Ishikawa (cell line): ENCODE measurements around the gene KRTAP10-1.

ENCODE experiments used
- CEBPB ChIP-seq: IDR thresholded peaks from 2 replicates; pipeline ENCODE4 v1.6.1; 2012
- CREB1 ChIP-seq: IDR thresholded peaks from 2 replicates; pipeline ENCODE4 v1.6.1; 2012; ENCODE audit warnings: low read depth
- EGR1 ChIP-seq: IDR thresholded peaks from 2 replicates; pipeline ENCODE4 v1.6.1; 2012
- EP300 ChIP-seq: IDR thresholded peaks from 2 replicates; pipeline ENCODE4 v1.6.1; 2012; ENCODE audit warnings: borderline replicate concordance
- FOXM1 ChIP-seq: IDR thresholded peaks from 2 replicates; pipeline ENCODE4 v1.6.1; 2012; ENCODE audit warnings: low read depth, borderline replicate concordance
- MAX ChIP-seq: IDR thresholded peaks from 2 replicates; pipeline ENCODE4 v1.6.1; 2012
- RAD21 ChIP-seq: IDR thresholded peaks from 2 replicates; pipeline ENCODE4 v1.6.1; 2012; ENCODE audit warnings: low read depth
- REST ChIP-seq: IDR thresholded peaks from 2 replicates; pipeline ENCODE4 v1.6.1; 2012; ENCODE audit warnings: low read depth, mild to moderate bottlenecking
- TAF1 ChIP-seq: IDR thresholded peaks from 2 replicates; pipeline ENCODE4 v1.6.1; 2012; ENCODE audit warnings: low read depth, mild to moderate bottlenecking
- TEAD4 ChIP-seq: IDR thresholded peaks from 2 replicates; pipeline ENCODE4 v1.6.1; 2012
- USF1 ChIP-seq: IDR thresholded peaks from 2 replicates; pipeline ENCODE4 v1.6.1; 2012
- YY1 ChIP-seq: IDR thresholded peaks from 2 replicates; pipeline ENCODE4 v1.6.1; 2012; ENCODE audit warnings: low read depth
- ZBTB7A ChIP-seq: IDR thresholded peaks from 2 replicates; pipeline ENCODE4 v1.6.1; 2012; ENCODE audit warnings: low read depth

GRCh38 chr21:44520326-44521300 is 19.4 kb downstream of the KRTAP10-1 start:
- TF ChIP-seq EP300 (no peak), TEAD4 (0 out of 2 replicates have a peak, but pooled peaks have one; percentile 15), USF1 (no peak), TAF1 (no peak), REST (no peak), YY1 (no peak), CREB1 (no peak), RAD21 (no peak), EGR1 (no peak), CEBPB (no peak), MAX (peak; percentile 47; the same call in 1 of the 2 replicates), ZBTB7A (no peak), FOXM1 (no peak)
